ENCODE measurements around the gene NKIRAS1.
"Not testable (repeated sequence)": the region's sequence is repeated elsewhere in the genome, so short reads cannot be mapped to it uniquely, and the experiment has no call there.

Gene NKIRAS1

GRCh38 chr3:23911397-23911796 is 5.4 kb downstream of the NKIRAS1 start:
- DNase-seq (ENCODE audit: low read depth in 3 of 3, low spot score in 1 of 3) = no peak

GRCh38 chr3:23909341-23909740 is 7.4 kb downstream of the NKIRAS1 start:
- DNase-seq (ENCODE audit: low read depth in 3 of 3, low spot score in 1 of 3) = no peak

- no peak for DNase-seq (ENCODE audit: low read depth in 3 of 3, low spot score in 1 of 3)
Observed at GRCh38 chr3:23904545-23904944, 12.2 kb downstream of the NKIRAS1 start.

GRCh38 chr3:23900744-23901143 is 16.0 kb downstream of the NKIRAS1 start:
- DNase-seq (ENCODE audit: low read depth in 3 of 3, low spot score in 1 of 3) = no peak

GRCh38 chr3:23895181-23895580 is 21.6 kb downstream of the NKIRAS1 start:
- DNase-seq (ENCODE audit: low read depth in 3 of 3, low spot score in 1 of 3) = no peak

- DNase-seq (ENCODE audit: low read depth in 3 of 3, low spot score in 1 of 3) = no peak
Observed at GRCh38 chr3:23894254-23895061, 22.3 kb downstream of the NKIRAS1 start.

GRCh38 chr3:23889950-23890349 is 26.8 kb downstream of the NKIRAS1 start:
- DNase-seq (ENCODE audit: low read depth in 3 of 3, low spot score in 1 of 3) = no peak

GRCh38 chr3:23889386-23889785 is 27.4 kb downstream of the NKIRAS1 start:
- no peak for DNase-seq (ENCODE audit: low read depth in 3 of 3, low spot score in 1 of 3)

GRCh38 chr3:23888617-23889228 is 28.1 kb downstream of the NKIRAS1 start:
- no peak for DNase-seq (ENCODE audit: low read depth in 3 of 3, low spot score in 1 of 3)

GRCh38 chr3:23886311-23886710 is 30.5 kb downstream of the NKIRAS1 start:
- DNase-seq (ENCODE audit: low read depth in 3 of 3, low spot score in 1 of 3) = no peak

GRCh38 chr3:23885210-23885609 is 31.6 kb downstream of the NKIRAS1 start:
- no peak for DNase-seq (ENCODE audit: low read depth in 3 of 3, low spot score in 1 of 3)

GRCh38 chr3:23884481-23884880 is 32.3 kb downstream of the NKIRAS1 start:
- DNase-seq (ENCODE audit: low read depth in 3 of 3, low spot score in 1 of 3) = no peak

GRCh38 chr3:23882487-23882918 is 34.3 kb downstream of the NKIRAS1 start:
- no peak for DNase-seq (ENCODE audit: low read depth in 3 of 3, low spot score in 1 of 3)

GRCh38 chr3:23881993-23882392 is 34.8 kb downstream of the NKIRAS1 start:
- not testable (repeated sequence) for DNase-seq (ENCODE audit: low read depth in 3 of 3, low spot score in 1 of 3)

- no peak for DNase-seq (ENCODE audit: low read depth in 3 of 3, low spot score in 1 of 3)
Observed at GRCh38 chr3:23880703-23881339, 36.0 kb downstream of the NKIRAS1 start.

- DNase-seq (ENCODE audit: low read depth in 3 of 3, low spot score in 1 of 3) = no peak
Observed at GRCh38 chr3:23879485-23879884, 37.3 kb downstream of the NKIRAS1 start.

- no peak for DNase-seq (ENCODE audit: low read depth in 3 of 3, low spot score in 1 of 3)
Observed at GRCh38 chr3:23877329-23877980, 39.3 kb downstream of the NKIRAS1 start.

GRCh38 chr3:23876923-23877322 is 39.9 kb downstream of the NKIRAS1 start:
- DNase-seq (ENCODE audit: low read depth in 3 of 3, low spot score in 1 of 3) = no peak

- DNase-seq (ENCODE audit: low read depth in 3 of 3, low spot score in 1 of 3) = no peak
Observed at GRCh38 chr3:23875113-23875725, 41.6 kb downstream of the NKIRAS1 start.

GRCh38 chr3:23874359-23875112 is 42.3 kb downstream of the NKIRAS1 start:
- no peak for DNase-seq (ENCODE audit: low read depth in 3 of 3, low spot score in 1 of 3)

GRCh38 chr3:23873941-23874340 is 42.8 kb downstream of the NKIRAS1 start:
- DNase-seq (ENCODE audit: low read depth in 3 of 3, low spot score in 1 of 3) = no peak

Measured in stimulated activated CD4-positive, alpha-beta T cell treated with anti-CD3 and anti-CD28 coated beads, TNF-alpha, amount 100 ng/mL, for 1 hour (primary cell).